HG03108 (cell line): ENCODE results near the gene CDK7.

Experiments
- ATAC-seq: cut with Tn5 transposase; IDR thresholded peaks from one replicate; pipeline ENCODE4 v1.9.1; 2021; ENCODE audit warnings: moderate library complexity; ENCODE audit not compliant: unreplicated experiment

The CDK7 gene

GRCh38 chr5:69288688-69289087 is 54.0 kb downstream of the CDK7 start:
- no peak for ATAC-seq

GRCh38 chr5:69292306-69292705 is 57.6 kb downstream of the CDK7 start:
- no peak for ATAC-seq

DNA sequence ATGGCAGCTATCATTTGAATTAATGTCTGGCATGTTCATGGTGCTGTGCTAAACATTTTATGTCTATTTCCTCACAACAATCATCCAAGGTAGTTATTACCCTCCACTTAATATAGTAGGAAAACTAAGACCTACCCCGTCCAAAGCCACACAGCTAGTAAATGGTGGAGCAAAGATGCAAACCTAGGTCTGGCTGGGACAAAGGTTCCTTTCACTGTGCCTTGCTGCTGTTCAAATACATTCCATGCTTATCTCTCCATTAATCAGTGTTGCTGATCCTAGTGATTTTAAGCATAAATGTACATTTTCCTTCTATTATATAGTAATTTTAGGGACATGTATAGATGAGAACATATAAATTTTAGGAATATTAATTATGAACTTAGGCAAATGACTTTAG is 59.2 kb downstream of the CDK7 start:
- no peak for ATAC-seq

- ATAC-seq: no peak
Observed at GRCh38 chr5:69295088-69295754, 60.5 kb downstream of the CDK7 start.

DNA sequence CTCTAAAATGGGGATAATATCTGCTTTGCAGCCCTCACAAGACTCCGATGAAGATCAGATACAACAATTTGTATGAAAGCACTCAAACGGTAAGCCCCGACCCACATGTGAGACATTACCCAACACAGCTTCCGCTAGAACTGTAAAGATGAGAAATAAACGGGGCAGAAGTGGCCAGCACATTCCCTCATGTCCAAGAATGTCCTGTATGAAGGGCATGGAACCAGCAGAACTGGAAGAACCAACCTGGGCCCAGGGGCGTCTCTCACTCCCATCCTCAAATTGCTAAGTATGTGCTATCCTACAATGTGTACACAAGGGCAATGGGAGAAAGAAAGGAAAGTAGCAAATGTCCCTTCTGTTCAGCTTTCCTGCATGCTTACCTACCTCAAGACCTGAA is 64.9 kb downstream of the CDK7 start:
- ATAC-seq: no peak

DNA sequence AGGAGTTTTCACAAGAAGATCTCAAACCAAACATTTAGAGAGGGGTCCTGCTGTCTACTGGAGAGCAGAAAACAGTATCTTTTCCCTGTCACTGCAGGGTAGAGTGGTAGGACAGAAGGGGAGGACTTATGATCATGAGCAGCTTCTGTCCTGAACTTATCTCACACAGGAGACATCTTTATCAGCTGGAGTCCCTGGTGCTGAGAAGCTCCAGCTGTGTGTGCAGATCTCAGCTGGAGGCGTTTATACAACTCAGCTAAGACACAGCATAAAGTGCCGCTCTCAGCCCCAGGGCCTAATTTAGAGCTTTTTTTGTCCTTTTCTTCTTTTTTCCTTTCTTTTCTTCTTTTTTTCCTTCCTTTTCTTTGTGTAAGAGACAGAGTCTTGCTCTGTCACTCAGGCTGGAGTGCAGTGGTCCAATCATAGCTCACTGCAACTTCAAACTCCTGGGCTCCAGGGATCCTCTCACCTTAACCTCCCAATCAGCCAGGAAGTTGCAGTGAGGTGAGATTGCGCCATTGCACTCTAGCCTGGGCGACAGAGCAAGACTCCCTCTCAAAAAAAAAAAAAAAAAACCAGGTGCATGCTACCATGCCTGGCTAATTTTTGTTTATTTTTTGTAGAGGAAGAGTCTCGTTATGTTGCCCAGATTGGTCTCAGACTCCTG is 66.0 kb downstream of the CDK7 start:
- ATAC-seq: no peak

GRCh38 chr5:69305512-69305911 is 70.8 kb downstream of the CDK7 start:
- ATAC-seq: no peak

- ATAC-seq: no peak
Observed at GRCh38 chr5:69308046-69308553, 73.4 kb downstream of the CDK7 start.

- ATAC-seq: no peak
Observed at GRCh38 chr5:69309380-69309779, 74.7 kb downstream of the CDK7 start.

DNA sequence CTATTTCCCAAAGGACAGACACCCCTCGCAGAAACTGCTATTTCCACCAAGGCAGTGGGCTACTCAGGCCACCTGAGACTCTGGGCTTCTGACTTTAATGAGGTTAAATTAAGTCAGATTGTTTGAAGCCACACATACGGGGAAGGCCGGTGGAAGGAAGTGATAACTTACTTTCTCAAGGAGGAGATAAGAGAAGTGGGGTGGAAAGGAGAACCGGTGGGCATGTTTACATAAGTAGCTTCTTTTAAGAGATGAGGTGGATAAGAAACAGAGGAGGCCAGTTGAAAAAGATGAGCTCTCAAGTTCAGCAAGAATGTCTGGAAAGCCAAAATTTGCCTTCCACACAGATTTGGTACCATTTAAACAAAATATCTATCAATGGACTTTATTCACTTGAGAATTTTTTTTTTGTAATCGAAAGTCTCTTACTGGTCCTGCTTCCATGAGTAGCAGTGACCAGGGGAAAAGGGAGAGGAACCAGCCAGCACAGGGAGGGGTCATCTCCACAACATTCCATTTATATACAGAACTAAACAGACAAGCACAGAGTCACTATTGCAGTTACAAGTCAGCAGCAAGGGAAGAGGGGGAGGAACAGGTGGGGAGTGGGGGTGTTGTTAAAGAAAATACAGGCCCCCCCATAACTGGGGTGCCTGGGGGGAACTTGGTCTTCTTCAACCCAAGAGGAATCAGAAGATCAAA is 77.9 kb downstream of the CDK7 start:
- no peak for ATAC-seq

DNA sequence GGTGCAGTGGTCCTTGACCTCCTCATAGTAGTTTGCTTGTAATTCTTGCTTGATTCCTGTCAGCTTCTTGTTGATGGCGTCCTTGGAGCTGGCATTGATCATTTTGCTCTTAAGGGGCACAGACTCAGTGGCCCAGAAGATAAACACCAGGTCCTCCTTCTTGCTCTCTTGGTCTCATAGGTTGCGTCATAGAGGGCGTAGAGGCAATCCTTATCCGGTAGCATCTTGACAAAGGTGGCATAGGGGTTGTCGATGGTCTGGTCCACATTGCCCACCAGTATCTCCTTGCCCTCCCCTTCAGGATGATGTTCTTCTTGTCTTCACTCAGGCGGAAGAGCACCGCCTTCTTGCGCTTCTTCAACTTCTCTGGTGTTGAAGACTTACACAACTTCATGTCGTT is 78.7 kb downstream of the CDK7 start:
- ATAC-seq: no peak

- no peak for ATAC-seq
Observed at GRCh38 chr5:69315972-69316371, 81.3 kb downstream of the CDK7 start.

DNA sequence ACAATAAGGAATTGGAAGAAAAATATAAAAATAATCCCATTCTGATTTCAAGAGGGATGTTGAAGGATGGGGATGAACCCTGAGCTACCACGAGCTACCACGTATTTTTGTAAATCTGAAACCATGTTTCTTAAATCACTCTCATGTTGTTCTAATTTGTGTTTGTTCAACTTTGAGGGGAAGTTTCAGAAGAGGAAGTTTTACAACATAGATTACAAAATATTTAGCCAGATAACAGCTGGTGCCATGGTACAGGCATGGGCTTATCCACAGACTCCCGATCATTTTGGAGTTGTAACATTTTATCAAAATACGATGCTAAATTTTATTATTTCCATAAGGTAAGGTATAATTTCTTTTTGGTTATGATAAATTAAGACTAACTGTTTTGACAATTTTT is 82.7 kb downstream of the CDK7 start:
- ATAC-seq: no peak

GRCh38 chr5:69326365-69326764 is 91.7 kb downstream of the CDK7 start:
- ATAC-seq: no peak
